ENCODE data around the gene MACF1. TPM values are rescaled to one million over a fixed set of nuclear protein-coding genes. Genes with fewer than 3 reads are reported as not detected.

The MACF1 gene
- total RNA-seq, 1 experiment from 2014 or later = 35.9 TPM

GRCh38 chr1:39174390-39175081 is 30.0 kb upstream of the MACF1 start:
- DNase-seq (ENCODE audit: extremely low read depth, low read depth) = no peak

GRCh38 chr1:39177706-39178105 is 26.8 kb upstream of the MACF1 start:
- DNase-seq (ENCODE audit: extremely low read depth, low read depth) = no peak

- DNase-seq (ENCODE audit: extremely low read depth, low read depth) = no peak
These were observed 25.7 kb upstream of the MACF1 start for GRCh38 chr1:39178541-39179431.

- DNase-seq (ENCODE audit: extremely low read depth, low read depth) = no peak
These were observed 23.2 kb upstream of the MACF1 start for GRCh38 chr1:39181311-39181710.

GRCh38 chr1:39182804-39183203 is 21.7 kb upstream of the MACF1 start:
- no peak for DNase-seq (ENCODE audit: extremely low read depth, low read depth)

GRCh38 chr1:39183503-39184353 is 20.8 kb upstream of the MACF1 start:
- DNase-seq (ENCODE audit: extremely low read depth, low read depth) = peak; percentile 59

GRCh38 chr1:39184354-39184818 is 20.1 kb upstream of the MACF1 start:
- DNase-seq (ENCODE audit: extremely low read depth, low read depth) = no peak

GRCh38 chr1:39187275-39188046 is 17.0 kb upstream of the MACF1 start:
- DNase-seq (ENCODE audit: extremely low read depth, low read depth) = no peak

- DNase-seq (ENCODE audit: extremely low read depth, low read depth) = no peak
These were observed 14.9 kb upstream of the MACF1 start for GRCh38 chr1:39189592-39190041.

- no peak for DNase-seq (ENCODE audit: extremely low read depth, low read depth)
These were observed 14.4 kb upstream of the MACF1 start for GRCh38 chr1:39190096-39190495.

- no peak for DNase-seq (ENCODE audit: extremely low read depth, low read depth)
These were observed 10.0 kb upstream of the MACF1 start for GRCh38 chr1:39194398-39195051.

- DNase-seq (ENCODE audit: extremely low read depth, low read depth) = no peak
These were observed 9.1 kb upstream of the MACF1 start for GRCh38 chr1:39195166-39196111.

- no peak for DNase-seq (ENCODE audit: extremely low read depth, low read depth)
These were observed 8.0 kb upstream of the MACF1 start for GRCh38 chr1:39196244-39197215.

GRCh38 chr1:39199593-39199992 is 4.9 kb upstream of the MACF1 start:
- no peak for DNase-seq (ENCODE audit: extremely low read depth, low read depth)

GRCh38 chr1:39205102-39205780 is 746 bp downstream of the MACF1 start:
- no peak for DNase-seq (ENCODE audit: extremely low read depth, low read depth)

GRCh38 chr1:39205781-39206464 is 1.4 kb downstream of the MACF1 start:
- DNase-seq (ENCODE audit: extremely low read depth, low read depth) = no peak
